GM18907 (cell line): ENCODE measurements around the gene NGF.
"Not testable (repeated sequence)": the region's sequence is repeated elsewhere in the genome, so short reads cannot be mapped to it uniquely, and the experiment has no call there.

Experiments used
- ATAC-seq: cut with Tn5 transposase; IDR thresholded peaks from one replicate; pipeline ENCODE4 v1.9.1; 2021; ENCODE audit warnings: mild to moderate bottlenecking, moderate library complexity; ENCODE audit not compliant: unreplicated experiment

NGF gene

DNA sequence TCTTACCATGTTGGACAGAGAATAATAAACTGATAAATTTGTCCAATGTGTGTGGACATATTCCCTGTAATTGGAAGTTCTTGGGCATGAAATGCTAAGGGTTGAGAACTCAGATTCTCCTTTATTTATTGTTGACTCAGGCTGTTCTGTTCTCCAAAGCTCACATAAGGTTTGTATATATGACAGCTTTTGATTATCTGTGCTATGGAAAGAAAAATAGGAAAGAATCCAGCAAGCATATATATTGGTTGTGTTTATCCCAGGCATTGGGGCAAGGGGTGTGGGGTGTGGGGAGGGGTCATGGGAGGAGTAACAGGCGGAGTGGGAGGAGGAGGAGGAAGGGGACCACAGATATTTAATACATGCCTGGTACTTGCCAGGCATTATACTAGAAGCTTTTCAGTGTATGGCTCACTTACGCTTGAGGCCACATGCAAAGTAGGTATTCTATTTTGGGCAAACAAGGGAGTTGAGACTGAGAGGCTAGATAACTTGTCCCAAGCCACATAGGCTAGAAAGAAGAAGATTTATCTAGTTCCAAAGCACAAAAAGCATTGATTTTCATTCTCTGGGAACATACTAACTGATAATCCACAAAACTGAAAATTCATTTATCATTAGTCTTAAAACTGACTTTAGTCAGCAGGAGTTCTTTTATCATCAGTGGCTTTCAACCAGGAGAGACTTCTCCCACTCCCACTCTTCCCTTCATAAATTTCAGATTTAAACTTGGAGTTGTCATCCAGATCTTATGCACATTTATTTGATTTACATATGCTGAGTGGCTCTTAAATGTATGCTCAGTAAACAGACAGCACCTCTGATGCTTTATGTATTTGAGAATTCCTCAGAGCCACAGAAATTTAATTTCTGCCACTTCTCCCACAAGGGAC is 27.2 kb downstream of the NGF start:
- ATAC-seq = no peak

DNA sequence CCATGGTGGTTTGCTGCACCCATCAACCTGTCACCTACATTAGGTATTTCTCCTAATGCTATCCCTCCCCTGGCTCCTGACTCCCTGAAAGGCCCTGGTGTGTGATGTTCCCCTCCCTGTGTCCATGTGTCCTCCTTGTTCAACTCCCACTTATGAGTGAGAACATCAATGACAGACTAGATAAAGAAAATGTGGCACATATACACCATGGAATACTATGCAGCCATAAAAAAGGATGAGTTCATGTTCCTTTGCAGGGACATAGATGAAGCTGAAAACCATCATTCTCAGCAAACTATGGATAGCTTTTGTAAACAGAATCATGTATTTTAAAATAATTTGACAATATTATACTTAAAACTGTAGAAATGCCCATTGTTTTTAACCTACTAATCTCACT is 28.5 kb downstream of the NGF start:
- ATAC-seq = not testable (repeated sequence)

DNA sequence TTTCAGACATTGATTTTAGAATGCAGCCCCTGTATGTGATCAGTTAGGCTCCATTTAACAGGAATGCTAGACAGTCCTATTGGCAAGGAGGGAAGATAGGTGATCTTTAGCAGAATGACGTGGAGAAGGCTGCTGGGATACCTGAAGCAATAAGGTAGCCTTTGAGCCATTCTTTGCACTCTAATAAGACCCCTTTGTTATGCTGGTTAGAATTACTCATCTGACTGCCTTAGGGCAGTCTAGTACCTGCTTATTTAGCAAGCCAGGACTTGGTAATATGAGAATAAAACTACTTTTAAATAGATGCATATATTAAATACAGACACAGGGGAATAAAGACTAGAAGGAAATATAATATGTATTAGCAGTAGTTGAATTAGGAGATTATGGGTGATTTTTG is 29.1 kb downstream of the NGF start:
- no peak for ATAC-seq

DNA sequence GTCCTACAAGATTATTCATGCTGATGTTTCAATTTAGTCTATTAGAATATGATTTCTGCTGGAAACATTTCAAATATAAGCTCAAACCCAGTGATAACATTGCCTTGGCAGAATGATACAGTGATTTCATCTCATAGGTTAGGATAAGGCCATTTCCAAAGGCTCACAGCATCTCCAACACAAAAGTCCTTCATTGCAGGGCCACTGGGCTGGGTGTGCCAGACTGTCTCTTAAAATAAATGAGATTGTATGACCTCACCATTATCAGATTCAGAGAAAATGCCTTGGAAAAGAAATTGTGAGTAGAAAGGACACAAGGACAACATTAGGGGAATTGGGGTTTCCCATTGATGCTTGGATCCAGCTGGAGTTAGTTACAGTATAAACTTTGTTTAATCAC is 30.4 kb downstream of the NGF start:
- ATAC-seq = no peak

DNA sequence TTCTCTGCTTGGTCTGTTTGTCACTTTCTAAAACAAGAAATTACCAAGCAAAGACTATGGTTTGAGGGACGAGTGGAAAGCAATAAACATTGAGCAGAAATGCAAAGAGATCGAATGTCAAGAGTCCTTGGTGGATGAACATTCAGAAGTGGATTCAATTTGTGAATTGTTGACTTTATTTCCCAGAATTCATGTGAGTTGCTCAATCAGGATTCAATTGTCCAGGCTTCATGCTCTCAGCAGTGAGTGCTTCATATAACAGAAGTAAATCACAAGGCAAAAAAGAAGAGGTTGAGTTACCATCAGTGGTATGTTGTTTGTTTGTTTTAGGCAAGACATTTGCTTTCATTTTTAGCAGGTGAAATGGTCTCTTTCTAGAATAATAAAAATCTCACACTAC is 31.9 kb downstream of the NGF start:
- ATAC-seq = no peak

- ATAC-seq = no peak
Observed at GRCh38 chr1:115303364-115303763, 34.7 kb downstream of the NGF start.

- no peak for ATAC-seq
Observed at GRCh38 chr1:115302390-115302961, 35.6 kb downstream of the NGF start.

DNA sequence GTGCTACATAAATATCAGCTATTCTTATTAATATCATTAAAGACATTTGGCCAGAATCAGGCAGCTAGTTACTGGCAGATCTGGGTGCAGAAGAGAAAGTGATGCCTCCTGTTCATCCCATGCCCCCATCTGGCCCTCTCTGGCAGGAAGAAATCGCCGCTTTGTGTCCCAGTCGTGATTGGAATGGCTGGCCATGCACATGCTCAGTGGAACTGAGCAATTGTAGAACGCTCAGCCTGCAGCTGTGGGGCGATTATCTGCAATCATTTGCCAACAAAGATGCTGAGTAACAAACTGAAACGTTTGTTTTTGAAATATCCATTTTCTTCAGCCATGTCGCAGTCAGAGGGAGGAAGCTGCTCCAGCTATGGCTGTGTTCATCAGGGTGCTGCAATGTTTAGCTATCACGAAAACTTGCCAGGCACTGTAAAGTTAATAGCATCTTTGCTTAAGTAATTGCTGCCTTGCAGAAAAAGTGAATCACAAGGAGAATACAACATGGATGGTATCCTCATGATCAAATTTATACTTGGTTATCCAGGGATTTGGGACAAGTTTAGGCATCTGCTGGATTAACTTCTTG is 36.5 kb downstream of the NGF start:
- no peak for ATAC-seq

- no peak for ATAC-seq
Observed at GRCh38 chr1:115300087-115300876, 37.8 kb downstream of the NGF start.

DNA sequence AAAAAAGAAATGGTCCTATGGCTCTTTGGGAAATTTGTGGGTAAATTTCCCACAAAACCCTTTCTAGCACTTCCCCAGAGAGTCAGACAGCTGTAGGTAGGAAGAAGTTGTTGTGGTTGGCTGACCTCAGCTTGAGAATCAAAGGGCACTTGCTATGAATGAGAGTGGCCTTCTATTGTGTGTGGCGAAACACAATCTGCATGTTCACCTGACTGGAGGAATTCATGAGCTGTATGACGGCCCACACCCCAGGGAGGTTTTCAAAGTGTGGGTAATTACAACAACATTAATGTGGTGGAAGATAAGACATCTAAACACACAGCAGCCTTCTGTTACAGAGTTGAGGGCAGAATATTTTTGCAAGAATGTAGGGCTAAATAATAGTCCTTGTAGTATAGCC is 38.8 kb downstream of the NGF start:
- no peak for ATAC-seq

DNA sequence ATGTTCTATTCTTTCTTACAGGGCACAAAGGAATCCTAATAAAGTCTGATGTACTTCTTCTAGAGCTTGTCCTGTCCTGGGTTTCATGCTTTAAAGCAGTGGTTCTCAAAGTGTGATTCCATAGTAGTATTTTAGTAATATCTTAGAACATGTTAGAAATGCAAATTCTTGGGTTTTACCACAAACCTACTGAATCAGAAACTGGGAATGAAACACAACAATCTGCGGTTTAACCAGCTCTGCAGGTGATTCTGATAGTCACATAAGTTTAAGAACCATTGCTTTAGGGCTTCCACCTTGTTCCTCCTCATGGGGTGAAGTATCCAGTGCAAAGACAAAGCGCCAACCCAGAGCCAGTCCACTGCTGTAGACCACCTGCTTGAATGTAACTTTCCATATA is 41.1 kb downstream of the NGF start:
- peak; percentile 80 for ATAC-seq

GRCh38 chr1:115295904-115296696 is 41.9 kb downstream of the NGF start:
- no peak for ATAC-seq

- ATAC-seq = no peak
Observed at GRCh38 chr1:115293899-115294298, 44.1 kb downstream of the NGF start.

GRCh38 chr1:115293006-115293405 is 45.0 kb downstream of the NGF start:
- ATAC-seq = no peak

DNA sequence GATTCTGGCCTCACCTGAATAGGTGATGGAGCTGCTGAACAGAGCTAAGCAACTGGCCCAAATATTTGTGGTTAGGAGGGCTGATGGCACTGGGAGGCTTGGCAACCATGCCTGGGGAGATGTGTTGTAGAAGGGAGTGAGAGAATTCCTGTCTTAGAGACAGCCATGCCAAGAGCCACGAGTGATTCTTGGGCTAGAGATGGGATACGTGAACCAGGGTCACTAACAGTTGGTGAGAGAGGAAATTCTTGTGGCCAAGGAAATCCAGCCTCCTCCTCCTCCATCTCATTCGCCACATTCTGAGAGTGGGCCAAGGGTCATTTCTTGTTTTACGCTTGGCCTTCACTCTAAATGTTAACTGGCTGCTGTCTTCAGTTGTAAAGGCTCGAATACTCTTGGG is 46.3 kb downstream of the NGF start:
- no peak for ATAC-seq

- ATAC-seq = no peak
Observed at GRCh38 chr1:115289940-115290339, 48.1 kb downstream of the NGF start.

GRCh38 chr1:115288591-115289198 is 49.4 kb downstream of the NGF start:
- no peak for ATAC-seq

DNA sequence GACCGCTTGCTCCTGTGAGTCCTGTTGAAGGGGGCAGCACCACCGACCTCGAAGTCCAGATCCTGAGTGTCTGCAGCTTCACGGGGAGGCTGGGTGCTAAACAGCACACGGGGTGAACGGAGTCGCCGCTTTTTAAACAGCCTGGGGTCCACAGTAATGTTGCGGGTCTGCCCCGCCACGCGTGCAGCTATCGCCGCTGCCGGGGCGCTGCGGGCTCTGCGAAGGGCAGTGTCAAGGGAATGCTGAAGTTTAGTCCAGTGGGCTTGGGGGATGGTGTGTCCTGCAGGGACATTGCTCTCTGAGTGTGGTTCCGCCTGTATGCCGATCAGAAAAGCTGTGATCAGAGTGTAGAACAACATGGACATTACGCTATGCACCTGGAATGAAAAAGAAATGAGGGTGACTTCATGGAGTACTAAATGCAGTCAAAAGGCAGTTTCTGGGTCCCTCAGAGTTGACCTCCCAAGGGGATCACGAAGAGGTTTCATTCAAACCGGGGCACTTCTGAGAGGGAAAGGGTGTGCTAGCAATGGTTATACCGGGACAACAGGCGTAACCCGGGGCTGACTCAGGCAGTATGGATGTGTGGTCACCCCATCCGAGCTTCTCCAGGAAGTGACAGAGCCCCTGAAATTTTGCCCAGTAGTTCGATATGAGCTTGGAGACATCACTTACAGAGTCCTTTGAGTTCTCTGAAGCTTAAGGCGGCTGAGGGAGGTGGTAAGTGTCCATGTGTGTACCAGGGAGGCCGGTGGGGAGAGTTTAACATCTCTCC is 51.4 kb downstream of the NGF start:
- no peak for ATAC-seq

DNA sequence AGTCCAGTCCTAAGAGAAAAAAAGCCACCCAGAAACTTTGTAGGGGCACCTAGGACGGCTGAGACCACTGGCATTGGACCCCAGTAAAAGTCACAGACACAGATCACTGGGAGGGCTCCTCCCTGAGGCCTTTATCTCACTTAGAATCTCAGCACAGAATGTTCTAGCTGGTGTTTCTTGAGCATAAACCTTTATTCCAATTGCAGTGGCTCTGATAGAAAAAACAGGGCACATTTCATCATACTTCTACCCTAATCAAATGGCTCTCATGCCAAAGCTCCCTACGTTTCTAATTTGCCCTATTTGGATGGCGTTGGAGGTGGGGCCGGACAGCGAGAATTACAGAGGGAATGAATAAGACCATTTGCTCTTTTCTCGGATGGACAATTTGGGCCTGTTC is 53.8 kb downstream of the NGF start:
- ATAC-seq = no peak
